CD14-positive monocyte (primary cell): ENCODE data around the gene TMF1. TPM values are rescaled to one million over a fixed set of nuclear protein-coding genes. Genes with fewer than 3 reads are reported as not detected.
A peak's percentile ranks its signal among the peaks of the same experiment; 100 is the strongest.

Experiments
- DNase-seq, 3 donors: peaks; one replicate each; pipeline ENCODE4 v3.0.0-alpha.2; 2011 to 2022
- H2AFZ ChIP-seq: 2 replicates; pipeline ENCODE4 v1.6.0; 2012; ENCODE audit warnings: mild to moderate bottlenecking, low read depth, low read length, inconsistent platforms; ENCODE audit not compliant: insufficient read depth, poor library complexity, severe bottlenecking
- H3K27ac ChIP-seq, 2 donors: 1 replicate in 1 of 2; 2 replicates in 1 of 2; pipeline ENCODE4 v1.5.1; 2012 to 2013; ENCODE audit warnings: low read length in 2 of 2, control low read depth in 1 of 2, inconsistent platforms in 1 of 2, low read depth in 1 of 2, mild to moderate bottlenecking in 1 of 2
- H3K27me3 ChIP-seq, 2 donors: one replicate each; pipeline versions ENCODE4 v1.6.0 to v1.6.1; 2011 to 2013; ENCODE audit warnings: low read length in 2 of 2; ENCODE audit not compliant: control insufficient read depth in 2 of 2, insufficient read depth in 2 of 2
- H3K36me3 ChIP-seq, 2 donors: replicated peaks in 1 of 2; 1 replicate in 1 of 2; 2 replicates in 1 of 2; pipeline versions ENCODE4 v1.5.1 to v1.6.1; 2012 to 2013; ENCODE audit warnings: low read length in 2 of 2, control low read depth in 1 of 2, inconsistent platforms in 1 of 2, mild to moderate bottlenecking in 1 of 2; ENCODE audit not compliant: insufficient read depth in 2 of 2, control insufficient read depth in 1 of 2
- H3K4me1 ChIP-seq, 2 donors: 1 replicate in 1 of 2; 2 replicates in 1 of 2; pipeline versions ENCODE4 v1.5.1 to v1.6.1; 2012 to 2013; ENCODE audit warnings: low read length in 2 of 2, control low read depth in 1 of 2, inconsistent platforms in 1 of 2, mild to moderate bottlenecking in 1 of 2, moderate library complexity in 1 of 2; ENCODE audit not compliant: insufficient read depth in 2 of 2, control insufficient read depth in 1 of 2
- H3K4me2 ChIP-seq: replicated peaks from 2 replicates; pipeline ENCODE3; 2012; ENCODE audit warnings: low read length, moderate library complexity, mild to moderate bottlenecking; ENCODE audit not compliant: poor library complexity, severe bottlenecking; ENCODE audit errors: extremely low read depth
- H3K4me3 ChIP-seq, 3 experiments: fragments of 200-600 bp in 1 of 3; sonication (generic) in 1 of 3; replicated peaks in 1 of 3; 1 replicate in 2 of 3; 2 replicates in 1 of 3; pipeline ENCODE4 v1.5.1; 2011 to 2013; ENCODE audit warnings: low read length in 3 of 3, mild to moderate bottlenecking in 3 of 3, control low read depth in 2 of 3, low read depth in 2 of 3, inconsistent platforms in 1 of 3, moderate library complexity in 1 of 3
- H3K79me2 ChIP-seq: 2 replicates; pipeline ENCODE4 v1.6.0; 2012; ENCODE audit warnings: mild to moderate bottlenecking, control low read depth, inconsistent platforms, low read length, moderate library complexity; ENCODE audit not compliant: insufficient read depth
- H3K9ac ChIP-seq: 2 replicates; pipeline ENCODE4 v1.6.0; 2017; ENCODE audit warnings: low read length, mild to moderate bottlenecking; ENCODE audit not compliant: insufficient read depth, poor library complexity, severe bottlenecking
- H3K9me3 ChIP-seq, 2 donors: replicated peaks in 1 of 2; 1 replicate in 1 of 2; 2 replicates in 1 of 2; pipeline versions ENCODE4 v1.5.1 to v1.6.1; 2012 to 2013; ENCODE audit warnings: low read length in 2 of 2, control low read depth in 1 of 2; ENCODE audit not compliant: control insufficient read depth in 1 of 2, insufficient read depth in 1 of 2
- H4K20me1 ChIP-seq: 2 replicates; pipeline ENCODE4 v1.6.0; 2012; ENCODE audit warnings: mild to moderate bottlenecking, low read length, control low read depth, moderate library complexity; ENCODE audit not compliant: insufficient read depth
- H3K27ac Mint-ChIP-seq, 7 donors: one replicate each; pipeline ENCODE4 v1.8.0; 2020; ENCODE audit warnings: mild to moderate bottlenecking in 7 of 7, mixed read lengths in 7 of 7, moderate library complexity in 6 of 7, inconsistent platforms in 2 of 7
- H3K27me3 Mint-ChIP-seq, 3 donors: one replicate each; pipeline ENCODE4 v1.8.0; 2021 to 2022; ENCODE audit warnings: low read depth in 3 of 3, mild to moderate bottlenecking in 3 of 3, mixed read lengths in 3 of 3, moderate library complexity in 3 of 3, inconsistent platforms in 1 of 3
- H3K36me3 Mint-ChIP-seq, 2 donors: one replicate each; pipeline ENCODE4 v1.8.0; 2020; ENCODE audit warnings: mixed read lengths in 2 of 2, inconsistent platforms in 1 of 2, mild to moderate bottlenecking in 1 of 2
- H3K4me1 Mint-ChIP-seq: one replicate; pipeline ENCODE4 v1.8.0; 2020; ENCODE audit warnings: mild to moderate bottlenecking, mixed read lengths
- H3K4me3 Mint-ChIP-seq, 2 donors: one replicate each; pipeline ENCODE4 v1.8.0; 2020; ENCODE audit warnings: mild to moderate bottlenecking in 2 of 2, mixed read lengths in 2 of 2, moderate library complexity in 1 of 2
- H3K9me3 Mint-ChIP-seq, 7 donors: one replicate each; pipeline ENCODE4 v1.8.0; 2020 to 2022; ENCODE audit warnings: mixed read lengths in 7 of 7, mild to moderate bottlenecking in 6 of 7, moderate library complexity in 6 of 7, inconsistent platforms in 2 of 7
- CTCF ChIP-seq: fragments of 200-600 bp; IDR thresholded peaks from one replicate; pipeline ENCODE4 v1.8.0; 2022; ENCODE audit warnings: antibody characterized with exemption, mild to moderate bottlenecking
- WGBS: methylation state at CpG from one replicate; pipeline ENCODE4 v1.1.5; 2013; ENCODE audit warnings: missing lambda C conversion rate; ENCODE audit not compliant: insufficient coverage; 5-methylcytosine and 5-hydroxymethylcytosine counted together
- intact Hi-C, 2 donors: fragments of 100-400 bp; cut with micrococcal nuclease; formaldehyde crosslinking; loops; one replicate each; pipeline versions ENCODE4 v1.15.0 to v1.15.1; 2023
- polyA plus RNA-seq, 3 donors: library from polyadenylated mRNA; depleted of rRNA in 1 of 3; unstranded in 2 of 3; stranded (reverse) in 1 of 3; fragments of 300-500 nt in 2 of 3; fragments of >200 nt in 1 of 3; fragmentation: Illumina TruSeq in 2 of 3; gene quantifications; 1 replicate in 2 of 3; 2 replicates in 1 of 3; pipeline ENCODE4 v1.2.3, GENCODE V29; 2012 to 2021

Gene TMF1
- polyA plus RNA-seq, 3 donors, result 6.4 to 25.6 (median 23.1) TPM

DNA sequence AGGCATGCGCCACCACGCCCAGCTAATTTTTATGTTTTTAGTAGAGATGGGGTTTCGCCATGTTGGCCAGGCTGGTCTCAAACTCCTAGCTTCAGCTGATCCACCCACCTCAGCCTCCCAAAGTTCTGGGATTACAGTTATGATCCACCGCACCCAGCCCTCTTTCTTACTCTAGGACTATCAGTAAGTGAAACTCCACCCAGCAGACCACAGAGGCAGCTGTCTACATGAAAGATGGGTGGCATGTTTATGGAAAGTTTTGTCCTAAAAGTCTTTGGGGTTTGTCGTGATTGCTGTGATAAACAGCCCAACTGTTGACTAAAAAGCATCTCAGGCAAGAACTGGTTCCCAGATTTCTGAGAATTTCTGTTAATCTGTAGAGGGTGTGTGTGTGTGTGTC is 43.5 kb upstream of the TMF1 start:
- peaks cover 0 to 17% of the 10 kb centered on the region in 2 donors for H3K36me3 ChIP-seq
- no peaks in the 10 kb centered on the region for H3K27me3 ChIP-seq
- H4K20me1 ChIP-seq, result peaks cover 84% of the 10 kb centered on the region
- H3K4me3 ChIP-seq, result peak overlapping the region in 1 of 3 experiments; percentile 23
- peak overlapping the region; percentile 69 for H3K4me2 ChIP-seq
- no peak overlapping the region for H3K9ac ChIP-seq
- H3K27ac ChIP-seq, result peak overlapping the region; percentile 41 to 82
- H3K27me3 Mint-ChIP-seq, result peaks cover 0 to 3% (median 0%) of the 10 kb centered on the region in 3 donors
- no peak for DNase-seq
- H3K27ac Mint-ChIP-seq, result peak overlapping the region; percentile 84 to 93 (median 91)
- peaks cover 18 to 28% of the 10 kb centered on the region in 2 donors for H3K36me3 Mint-ChIP-seq
- H2AFZ ChIP-seq, result no peak overlapping the region
- no peaks in the 10 kb centered on the region for H3K9me3 ChIP-seq
- peak overlapping the region in 1 of 2 donors; percentile 57 for H3K4me3 Mint-ChIP-seq
- no peak for TF ChIP-seq CTCF
- WGBS, result 0% methylated on average over 1 of the region's 5 CpGs
- peaks cover 83 to 93% of the 10 kb centered on the region in 2 donors for H3K4me1 ChIP-seq
- H3K4me1 Mint-ChIP-seq, result peaks cover 82% of the 10 kb centered on the region
- H3K79me2 ChIP-seq, result peaks cover 91% of the 10 kb centered on the region
- no peaks in the 10 kb centered on the region for H3K9me3 Mint-ChIP-seq
- intact Hi-C loops, result no loop called here

DNA sequence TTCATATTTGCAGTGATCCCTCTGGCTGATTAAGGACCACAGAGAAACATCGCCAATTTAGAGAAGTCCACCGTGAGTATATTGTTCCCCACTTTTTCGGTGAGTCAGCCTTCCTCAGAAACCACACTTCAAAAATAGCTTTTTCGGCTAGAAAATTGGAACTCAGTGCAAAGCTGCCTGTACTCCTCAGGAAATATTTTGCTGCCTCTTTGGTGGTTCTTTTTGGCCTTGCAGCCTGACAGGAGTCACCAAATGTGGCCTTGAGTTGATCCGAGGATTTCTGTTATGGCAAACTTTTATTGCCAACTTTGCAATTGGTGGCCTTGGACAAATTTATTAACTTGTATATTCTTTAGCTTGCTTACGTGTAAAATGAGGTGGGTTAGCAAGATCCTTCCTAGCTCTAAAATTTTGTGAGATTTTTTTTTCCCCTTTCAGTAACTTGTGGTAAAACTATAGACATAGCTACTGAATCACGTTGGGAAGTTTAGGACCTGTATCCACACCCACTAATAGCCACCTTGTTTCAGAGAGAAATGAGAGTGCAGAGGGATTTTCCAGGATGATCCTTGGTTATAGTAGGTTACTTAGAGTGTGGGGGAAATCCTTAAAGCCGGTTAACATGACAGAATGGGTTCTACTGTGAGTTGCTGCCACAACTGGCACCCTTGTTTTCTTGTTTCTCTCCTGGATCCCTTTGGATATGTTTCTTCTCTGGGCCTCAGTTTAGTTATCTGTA is 42.5 kb upstream of the TMF1 start:
- no peak overlapping the region for H2AFZ ChIP-seq
- H3K36me3 ChIP-seq, result peaks cover 7 to 18% of the 10 kb centered on the region in 2 donors
- H3K9me3 ChIP-seq, result no peaks in the 10 kb centered on the region
- Mint-ChIP-seq H3K27me3 (peaks cover 0 to 3% (median 0%) of the 10 kb centered on the region in 3 donors), H3K4me3 (peak overlapping the region in 1 of 2 donors; percentile 83), H3K27ac (peak overlapping the region; percentile 85 to 95 (median 90)), H3K4me1 (peaks cover 85% of the 10 kb centered on the region), H3K9me3 (no peaks in the 10 kb centered on the region), H3K36me3 (peaks cover 22 to 29% of the 10 kb centered on the region in 2 donors)
- 0% methylated on average over 5 of the region's 8 CpGs for WGBS
- intact Hi-C loops, result no loop called here
- peaks cover 91% of the 10 kb centered on the region for H3K79me2 ChIP-seq
- peak overlapping the region; percentile 53 to 82 for H3K27ac ChIP-seq
- peaks cover 84% of the 10 kb centered on the region for H4K20me1 ChIP-seq
- peaks cover 93% of the 10 kb centered on the region in 2 donors for H3K4me1 ChIP-seq
- H3K9ac ChIP-seq, result peak overlapping the region; percentile 32
- TF ChIP-seq CTCF, result no peak
- H3K4me3 ChIP-seq, result peak overlapping the region in 2 of 3 experiments; percentile 14 to 68
- peak overlapping the region; percentile 69 for H3K4me2 ChIP-seq
- no peaks in the 10 kb centered on the region for H3K27me3 ChIP-seq
- peak; percentile 58 to 83 (median 80) for DNase-seq
